Stimulated activated CD4-positive, alpha-beta T cell treated with anti-CD3 and anti-CD28 coated beads, Interleukin-2, amount 100 ng/mL, for 48 hours (primary cell): Measurements from ENCODE around the gene ENPP1.

Source experiments
- DNase-seq, 2 donors: peaks; one replicate each; pipeline ENCODE4 v3.0.0-alpha.2; 2020

Gene ENPP1

DNA sequence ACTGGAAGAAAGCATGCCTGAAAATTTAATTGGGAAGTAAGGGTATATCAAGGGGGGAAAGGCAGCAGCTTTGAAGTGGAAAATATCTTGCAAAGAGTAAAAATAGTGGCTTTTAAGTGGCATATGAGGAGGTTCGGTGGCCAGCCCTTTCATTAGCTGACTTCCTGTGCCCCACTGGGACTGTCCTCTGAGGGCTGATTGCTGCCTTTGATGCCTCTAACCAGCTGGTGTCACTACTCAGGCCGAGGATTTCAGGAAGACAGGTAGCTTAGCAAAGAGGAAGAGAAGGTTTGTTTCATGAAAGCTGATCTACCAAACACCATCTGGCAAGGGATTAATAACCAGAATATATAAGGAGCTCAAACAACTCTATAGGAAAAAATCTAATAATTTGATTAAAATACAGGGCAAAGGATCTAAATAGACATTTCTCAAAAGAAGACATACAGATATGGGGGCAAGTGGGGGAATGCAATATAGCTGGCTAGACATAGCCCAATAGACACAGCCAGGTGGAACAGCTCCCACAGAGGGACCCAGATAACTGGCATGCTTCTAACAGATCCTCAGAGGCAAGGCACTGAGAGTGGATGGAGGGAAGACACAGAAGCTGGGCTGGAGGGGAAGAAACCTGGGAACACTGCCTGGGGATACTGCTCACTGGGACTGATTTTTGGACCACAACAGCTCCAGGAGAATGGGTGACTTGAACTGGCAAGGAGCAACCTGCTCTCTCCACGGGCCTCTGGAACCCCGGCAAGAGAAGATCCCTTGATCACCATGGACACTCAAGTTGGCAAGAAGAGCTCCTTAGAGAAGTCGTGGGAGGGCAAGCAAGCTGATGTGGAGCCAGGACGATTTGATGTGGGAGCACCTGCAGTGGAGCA is 110.2 kb downstream of the ENPP1 start:
- DNase-seq, result no peak

DNA sequence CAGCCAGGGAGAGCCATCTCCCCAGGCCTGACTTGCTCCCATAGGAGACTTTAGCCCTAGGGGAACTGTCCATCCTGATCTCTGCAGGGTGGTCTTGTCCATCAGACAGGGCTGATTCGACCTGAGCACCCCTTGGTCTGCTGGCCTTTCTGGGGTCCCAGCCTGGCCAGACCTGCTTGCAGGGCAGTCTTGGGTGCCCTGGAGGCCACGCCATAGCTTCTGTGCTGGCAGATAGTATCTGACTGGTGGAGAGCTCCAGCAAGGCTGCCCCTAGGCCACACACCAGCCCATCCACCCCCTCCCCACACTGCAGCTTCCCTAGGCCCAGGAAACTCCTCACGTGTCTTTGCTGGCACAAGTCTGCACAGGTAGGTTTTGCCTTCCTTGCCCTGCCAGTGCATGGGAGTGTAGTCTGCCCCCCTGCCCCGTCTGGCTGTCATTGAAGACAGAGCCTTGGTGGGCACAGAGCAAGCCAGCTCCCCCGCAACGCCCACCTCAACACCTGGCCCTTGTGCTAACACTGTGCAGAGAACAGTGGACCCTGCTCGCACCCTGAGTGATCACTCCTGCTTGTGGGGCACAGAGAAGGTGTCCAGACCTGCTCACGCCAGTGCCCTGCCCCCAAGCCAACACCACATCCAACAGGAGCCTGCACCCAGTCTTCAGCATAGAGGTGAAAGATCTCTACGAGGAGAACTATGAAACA is 111.0 kb downstream of the ENPP1 start:
- DNase-seq, result no peak

DNA sequence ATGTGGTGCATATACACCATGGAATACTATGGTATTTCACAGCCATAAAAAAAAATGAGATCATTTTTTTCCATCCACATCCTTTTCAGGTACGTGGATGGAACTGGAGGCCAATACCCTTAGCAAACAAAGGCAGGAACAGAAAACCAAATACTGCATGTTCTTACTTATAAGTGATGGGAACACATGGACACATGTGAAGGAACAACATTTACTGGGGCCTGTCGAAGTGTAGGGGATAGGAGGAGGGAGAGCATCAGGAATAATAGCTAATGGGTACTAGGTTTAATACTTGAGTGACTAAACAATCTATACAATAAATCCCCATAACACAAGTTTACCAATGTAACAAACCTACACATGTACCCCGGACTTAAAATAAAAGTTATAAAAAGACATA is 112.8 kb downstream of the ENPP1 start:
- no peak for DNase-seq

DNA sequence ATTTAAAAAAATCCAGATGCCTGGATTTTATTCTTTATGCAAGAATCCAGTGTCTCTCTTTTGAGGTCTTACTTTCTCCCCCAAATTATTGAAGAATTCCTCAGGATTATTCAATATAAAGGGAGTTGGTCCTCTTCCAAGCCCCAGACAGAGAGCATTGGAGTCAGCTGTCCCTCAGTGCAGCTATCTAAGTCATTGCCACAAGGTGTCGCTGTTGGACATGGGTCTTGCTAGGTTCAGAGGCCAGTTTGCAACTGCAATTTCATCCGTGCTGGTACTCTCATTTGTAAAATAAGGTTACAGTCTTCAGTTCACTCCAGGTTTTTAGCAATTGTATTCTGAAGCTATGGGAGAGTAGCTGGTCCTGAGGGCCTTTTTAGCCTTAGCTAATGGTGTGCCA is 115.5 kb downstream of the ENPP1 start:
- DNase-seq, result peak; percentile 45 to 47

DNA sequence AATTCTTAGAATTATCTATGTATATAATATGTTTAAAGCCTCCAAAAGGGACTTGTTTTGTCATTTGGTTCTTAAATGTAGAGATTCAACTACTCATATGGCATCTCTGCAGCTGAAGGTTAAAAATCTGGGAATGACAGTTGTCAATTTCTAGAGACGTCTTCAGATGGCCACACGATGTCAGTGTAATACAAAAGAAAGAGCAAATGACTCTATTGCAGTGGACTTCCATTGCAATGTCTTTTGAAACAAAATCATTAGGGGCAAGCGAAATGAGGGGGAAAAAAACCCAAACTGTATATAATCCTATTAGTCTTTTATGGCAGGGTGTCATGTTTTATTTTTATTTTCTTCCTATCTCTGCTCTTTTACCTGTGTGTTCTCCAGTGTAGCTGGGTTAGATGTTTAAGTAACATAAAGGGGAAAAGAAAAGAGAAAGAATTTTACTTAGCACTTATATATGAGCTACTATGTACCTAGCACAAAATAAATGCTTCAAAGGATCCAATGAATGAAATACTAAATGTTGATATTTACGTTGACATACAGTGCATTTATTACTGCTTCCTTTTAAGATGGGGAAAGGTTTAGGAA is 117.2 kb downstream of the ENPP1 start:
- DNase-seq, result no peak

DNA sequence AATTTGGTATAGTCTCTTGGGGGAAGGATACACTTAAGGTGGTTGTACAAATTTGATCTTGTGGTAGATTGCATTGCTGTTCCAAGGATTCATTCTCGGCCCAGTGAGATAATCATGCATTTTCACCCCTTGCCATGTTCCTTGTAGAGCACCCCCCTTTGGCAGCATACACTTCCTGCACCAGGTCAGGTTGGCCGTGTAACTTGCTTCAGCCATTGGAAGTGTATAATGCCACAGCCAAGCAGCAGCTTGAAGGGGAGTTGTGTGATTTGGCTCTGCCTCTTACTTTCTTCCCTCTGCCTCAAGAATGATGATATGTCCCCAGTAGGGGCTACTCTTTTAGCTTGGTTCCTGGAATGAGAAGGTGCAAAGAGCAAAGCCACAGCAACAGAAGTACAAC is 121.4 kb downstream of the ENPP1 start:
- DNase-seq, result no peak

DNA sequence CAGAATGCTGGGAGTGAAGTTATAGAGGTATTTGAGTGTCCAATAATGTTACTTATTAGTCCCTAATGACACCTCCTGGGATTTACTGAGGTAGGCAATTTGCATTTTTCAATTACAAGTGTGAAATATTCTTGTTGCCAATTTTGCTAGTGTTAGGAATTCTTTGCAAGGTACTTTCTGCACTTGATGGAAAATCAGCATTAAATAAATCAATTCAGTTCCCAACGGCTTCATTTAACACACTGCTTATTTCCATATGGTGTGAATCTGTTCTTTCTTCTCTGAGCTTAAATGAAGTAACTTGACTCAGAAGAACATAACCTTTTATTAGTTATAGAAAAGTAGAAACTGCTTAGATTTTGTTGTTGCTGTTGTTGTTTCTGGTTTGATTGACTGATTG is 122.2 kb downstream of the ENPP1 start:
- DNase-seq, result no peak

DNA sequence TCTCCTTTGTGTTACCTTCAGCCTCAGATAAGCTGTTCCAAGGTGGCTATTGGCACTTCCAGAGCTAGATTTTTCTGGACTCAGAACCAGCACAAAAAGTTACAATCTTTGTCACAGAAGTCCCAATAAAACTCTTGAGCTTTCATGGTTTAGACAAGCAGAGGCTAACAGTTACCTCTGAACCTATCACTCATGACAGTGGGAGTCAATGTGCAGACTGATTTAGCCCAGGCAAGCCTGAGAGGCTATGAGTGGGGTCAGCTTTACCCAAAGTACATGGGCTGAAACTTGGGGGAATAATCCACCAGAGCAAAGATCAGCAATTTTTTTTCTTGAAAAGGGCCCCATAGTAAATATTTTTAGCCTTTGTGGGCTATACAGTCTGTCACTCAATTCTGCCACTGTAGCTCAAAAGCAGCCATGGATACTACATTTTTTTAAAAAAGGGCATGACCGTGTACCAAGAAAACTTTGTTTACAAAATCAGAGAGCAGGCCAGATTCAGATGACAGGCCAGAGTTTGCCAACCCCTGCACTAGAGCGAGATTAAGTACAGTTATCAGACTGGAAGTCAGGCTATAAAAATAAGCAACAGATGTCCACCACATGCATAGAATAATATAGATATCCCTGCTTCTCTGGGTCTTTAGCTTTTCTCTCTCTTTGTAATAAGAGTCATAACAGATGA is 123.4 kb downstream of the ENPP1 start:
- DNase-seq, result no peak

DNA sequence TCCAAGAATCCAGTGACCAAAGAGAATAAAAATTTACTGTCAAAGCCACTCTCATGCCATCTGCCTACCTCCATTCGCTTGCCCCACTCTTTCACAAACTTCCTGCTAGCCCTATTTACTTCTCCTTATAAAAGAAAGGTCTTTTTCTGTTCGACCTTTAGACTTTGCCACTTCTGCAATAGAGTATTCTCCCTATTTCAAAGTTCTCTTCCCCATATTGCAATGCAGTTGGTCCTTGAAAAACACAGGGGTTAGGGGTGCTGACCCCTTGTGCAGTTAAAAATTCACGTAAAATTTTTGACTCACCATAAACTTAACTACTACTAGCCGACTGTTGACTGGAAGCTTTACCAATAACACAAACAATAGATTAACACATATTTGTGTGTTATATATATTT is 128.3 kb downstream of the ENPP1 start:
- no peak for DNase-seq

DNA sequence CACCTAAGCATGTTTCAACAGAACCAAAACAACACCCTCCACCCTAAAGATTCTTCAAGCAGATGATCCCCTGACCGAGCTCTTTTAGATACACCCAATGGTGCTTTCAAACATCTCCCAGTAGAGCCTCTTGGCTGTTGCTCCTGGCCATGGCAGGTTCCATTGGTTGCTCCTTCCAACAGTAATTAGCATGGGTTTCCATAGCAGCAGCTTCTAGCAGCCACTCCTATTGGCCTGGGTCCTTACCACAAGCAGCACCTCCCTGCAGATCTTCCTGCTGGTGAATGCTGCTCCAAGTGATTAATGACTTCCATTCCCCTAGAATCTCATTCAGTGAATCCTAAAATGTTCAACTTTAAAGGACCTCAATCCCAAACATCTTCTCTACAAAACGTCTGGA is 129.4 kb downstream of the ENPP1 start:
- DNase-seq, result no peak

DNA sequence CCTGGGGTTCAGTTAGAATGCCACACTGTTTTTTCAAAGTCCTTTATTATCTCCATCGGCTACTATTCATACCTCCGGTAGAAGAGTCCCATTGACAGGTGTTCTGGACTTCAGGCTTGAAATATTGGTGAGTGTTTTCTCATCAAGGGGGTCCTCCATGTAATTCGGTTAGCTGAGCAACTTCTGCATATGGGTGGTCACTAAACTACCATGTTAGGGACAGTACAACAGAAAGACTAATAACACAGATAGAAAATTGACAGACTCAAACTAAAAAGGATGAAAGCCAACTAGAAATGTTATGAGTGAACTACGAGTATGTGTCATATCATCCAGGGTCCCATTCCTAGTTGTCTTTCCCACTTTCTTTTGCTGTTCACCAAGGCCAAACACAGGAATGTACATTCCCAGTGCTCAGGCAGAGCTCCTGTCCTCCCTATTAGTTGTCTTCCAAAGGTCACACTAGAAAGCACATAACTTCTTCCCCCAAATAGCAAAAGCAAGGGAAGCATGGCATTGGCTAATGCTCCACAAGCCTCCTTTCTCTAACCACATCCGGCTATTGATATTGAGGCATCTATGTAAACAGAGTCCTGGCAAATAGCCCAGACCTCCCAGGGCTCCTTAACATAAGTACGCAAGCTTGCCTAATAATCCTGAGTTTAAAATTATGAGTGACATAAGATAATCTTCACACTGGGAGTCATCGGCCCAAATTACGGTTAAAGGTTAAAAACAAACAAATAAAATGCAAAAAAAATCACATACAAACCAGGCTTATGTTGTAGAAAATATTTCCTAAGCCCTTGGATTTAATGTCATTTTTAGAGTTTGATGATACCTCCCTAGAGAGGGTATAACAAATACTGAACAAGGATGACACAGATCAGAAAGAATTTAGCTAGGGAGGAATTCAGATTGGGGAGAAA is 130.1 kb downstream of the ENPP1 start:
- DNase-seq, result no peak
